Activated naive CD8-positive, alpha-beta T cell treated with anti-CD3 and anti-CD28 coated beads, Interleukin-2, amount 10 ng/mL, durations not matched to agents 7 days and 5 days (primary cell): ENCODE results near the gene ALKBH4. TPM values are rescaled to one million over a fixed set of nuclear protein-coding genes. Genes with fewer than 3 reads are reported as not detected.
A peak's percentile ranks its signal among the peaks of the same experiment; 100 is the strongest.

Experiments used
- ATAC-seq: fragments of 150-1000 bp; cut with Tn5 transposase; one replicate; pipeline ENCODE4 v1.10.0; 2021; ENCODE audit warnings: low read depth, moderate library complexity
- POLR2A ChIA-PET: fragments of 350-600 bp; sonication (Branson Sonifier 250); formaldehyde crosslinking; loops from one replicate; lab custom pipeline; 2021; ENCODE audit warnings: antibody characterized with exemption; lab: Charles Lee
- DNase-seq: peaks from one replicate; pipeline ENCODE4 v3.0.0; 2021
- H3K27ac Mint-ChIP-seq: one replicate; pipeline ENCODE4 v1.8.0; 2022; ENCODE audit warnings: mild to moderate bottlenecking, mixed read lengths
- H3K27me3 Mint-ChIP-seq: one replicate; pipeline ENCODE4 v1.8.0; 2022; ENCODE audit warnings: mild to moderate bottlenecking, moderate library complexity, mixed read lengths
- H3K36me3 Mint-ChIP-seq: one replicate; pipeline ENCODE4 v1.8.0; 2021; ENCODE audit warnings: mild to moderate bottlenecking, mixed read lengths
- H3K4me1 Mint-ChIP-seq: one replicate; pipeline ENCODE4 v1.8.0; 2021; ENCODE audit warnings: mixed read lengths
- H3K4me3 Mint-ChIP-seq: one replicate; pipeline ENCODE4 v1.8.0; 2022; ENCODE audit warnings: mild to moderate bottlenecking, moderate library complexity, mixed read lengths
- H3K9me3 Mint-ChIP-seq: one replicate; pipeline ENCODE4 v1.8.0; 2021; ENCODE audit warnings: mixed read lengths
- microRNA-seq: library from miRNA; unstranded; fragments of <30 nt; microRNA quantifications from one replicate; pipeline ENCODE4 v1.2.0, GENCODE V29; 2022
- total RNA-seq, 2 experiments: library from RNA; stranded (reverse); gene quantifications; one replicate each; pipeline ENCODE4 v1.2.3, GENCODE V29; 2021

The ALKBH4 gene
- total RNA-seq, 2 experiments from 2014 or later = 12.5 to 14.0 TPM

- no peak overlapping the region for H3K4me3 Mint-ChIP-seq
- no peak overlapping the region for H3K27ac Mint-ChIP-seq
- DNase-seq (no peak), ATAC-seq (no peak)
- POLR2A ChIA-PET = interaction anchor here (2.0 kb wide), 1 partner anchor 19 kb away, joined by 6 read pairs; no protein-coding TSS in a partner anchor
- no peaks in the 10 kb centered on the region for H3K27me3 Mint-ChIP-seq
- peaks cover 30% of the 10 kb centered on the region for H3K36me3 Mint-ChIP-seq
- H3K4me1 Mint-ChIP-seq = peaks cover 10% of the 10 kb centered on the region
- no peaks in the 10 kb centered on the region for H3K9me3 Mint-ChIP-seq
Measured at GRCh38 chr7:102407910-102408309, 56.8 kb downstream of the ALKBH4 start.

Small RNAs within 50 kb of the gene (microRNA-seq; reads per million reads assigned to microRNA genes)
- not detected for gene MIR4467
- gene MIR5090 = 9.1 reads per million, percentile 12 among the genes with 10 or more reads in this experiment

Other genes starting within 250 kb of the ALKBH4 start
- gene SH2B2, start 178.0 kb downstream of the ALKBH4 start, total RNA-seq = 1 to 10 TPM in 1 of 2 experiments, under 1 TPM in 1; 0.97 to 1.2 TPM
- not detected for gene SPDYE6, start 108.4 kb downstream of the ALKBH4 start, total RNA-seq
- gene PRKRIP1, start 68.5 kb downstream of the ALKBH4 start, total RNA-seq = 10 to 100 TPM; 37.8 to 39.1 TPM
- 10 to 100 TPM; 51.9 to 58.3 TPM for gene ORAI2, start 31.3 kb downstream of the ALKBH4 start, total RNA-seq
- 10 to 100 TPM; 14.7 to 15.8 TPM for gene LRWD1, start 121 bp upstream of the ALKBH4 start, total RNA-seq
- gene POLR2J, start 14.1 kb upstream of the ALKBH4 start, total RNA-seq = 10 to 100 TPM; 48.3 to 53.6 TPM
- gene RASA4B, start 52.9 kb upstream of the ALKBH4 start, total RNA-seq = 10 to 100 TPM; 16.2 to 18.0 TPM
- 10 to 100 TPM; 20.5 to 20.7 TPM for gene UPK3BL2, start 78.8 kb upstream of the ALKBH4 start, total RNA-seq
- gene SPDYE2, start 86.4 kb upstream of the ALKBH4 start, total RNA-seq = under 1 TPM in 1 of 2 experiments, not detected in 1; 0.28 TPM
- 10 to 100 TPM; 49.0 to 57.2 TPM for gene POLR2J3, start 107.7 kb upstream of the ALKBH4 start, total RNA-seq
- gene RASA4, start 151.9 kb upstream of the ALKBH4 start, total RNA-seq = 10 to 100 TPM; 40.5 to 43.2 TPM
- 10 to 100 TPM; 41.8 to 44.5 TPM for gene UPK3BL1, start 177.9 kb upstream of the ALKBH4 start, total RNA-seq
- not detected for gene SPDYE2B, start 185.5 kb upstream of the ALKBH4 start, total RNA-seq
- 10 to 100 TPM; 19.0 to 20.8 TPM for gene POLR2J2, start 206.8 kb upstream of the ALKBH4 start, total RNA-seq